NCI-H82 treated with DMSO at 0.1 percent for 48 hours (cell line): ENCODE measurements around the gene SPDYE16.
"Not testable (repeated sequence)": the region's sequence is repeated elsewhere in the genome, so short reads cannot be mapped to it uniquely, and the experiment has no call there.

Source experiments
- DNase-seq: peaks from one replicate; lab custom pipeline; 2025; ENCODE audit not compliant: unreplicated experiment; lab: John Stamatoyannopoulos, UW

Gene SPDYE16

DNA sequence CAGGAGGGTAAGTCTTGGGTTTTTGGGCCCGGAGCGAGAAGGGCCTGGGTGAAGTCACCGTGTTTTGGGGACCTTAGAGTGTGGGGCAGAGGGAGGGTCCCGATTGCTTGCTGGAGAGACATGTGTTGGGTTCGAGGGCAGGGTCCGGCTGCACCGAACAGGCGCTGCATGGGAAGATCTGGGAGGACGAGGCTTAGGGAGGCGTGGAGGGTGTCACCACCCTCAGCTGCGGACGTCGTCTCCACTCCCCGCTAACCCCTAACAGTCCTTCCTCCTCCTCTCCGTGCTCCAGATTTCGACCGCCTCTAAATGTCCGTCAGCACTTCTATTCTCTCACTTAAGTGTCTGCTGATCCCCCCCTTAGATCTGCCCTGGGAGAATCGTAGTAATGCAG lies 6.8 kb upstream of the SPDYE16 start:
- not testable (repeated sequence) for DNase-seq

DNA sequence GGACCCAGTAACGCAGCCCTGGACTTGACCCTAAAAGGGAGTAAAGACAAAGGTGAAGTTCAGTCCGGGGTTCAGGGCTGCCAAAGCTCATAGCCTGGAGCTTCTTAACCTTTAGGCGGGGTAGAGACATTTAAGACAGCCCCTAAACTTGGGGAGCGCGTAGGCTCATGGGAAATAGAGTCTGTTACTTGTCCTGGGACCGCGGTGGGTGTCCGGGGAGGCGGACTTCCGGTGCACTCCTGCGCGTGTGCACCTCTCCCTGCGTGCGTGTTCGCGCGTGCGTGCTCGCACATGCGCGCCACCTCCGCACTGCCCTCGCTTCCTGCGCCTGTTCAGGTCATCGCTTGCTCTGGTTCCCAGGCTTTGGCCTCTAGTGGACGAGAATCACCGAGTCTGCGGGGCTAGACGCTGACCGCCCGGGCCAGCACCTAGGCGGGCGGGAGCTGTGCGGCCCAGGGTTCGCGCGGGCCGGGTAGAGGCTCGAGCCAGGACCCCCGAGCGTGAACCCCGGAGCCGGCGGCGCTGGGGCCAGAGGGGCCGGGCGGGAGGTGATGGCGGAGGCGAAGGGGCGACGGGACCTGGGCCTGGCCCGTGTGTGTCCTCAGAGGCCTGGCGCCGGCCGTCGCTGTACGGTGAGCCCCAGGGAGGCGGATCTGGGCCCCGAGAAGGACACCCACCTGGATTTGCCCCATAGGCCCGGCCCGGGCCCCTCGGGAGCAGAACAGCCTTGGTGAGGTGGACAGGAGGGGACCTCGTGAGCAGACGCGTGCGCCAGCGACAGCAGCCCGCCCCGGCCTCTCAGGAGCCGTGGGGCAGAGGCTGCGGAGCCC lies 6.1 kb upstream of the SPDYE16 start:
- DNase-seq = peak; percentile 81

DNA sequence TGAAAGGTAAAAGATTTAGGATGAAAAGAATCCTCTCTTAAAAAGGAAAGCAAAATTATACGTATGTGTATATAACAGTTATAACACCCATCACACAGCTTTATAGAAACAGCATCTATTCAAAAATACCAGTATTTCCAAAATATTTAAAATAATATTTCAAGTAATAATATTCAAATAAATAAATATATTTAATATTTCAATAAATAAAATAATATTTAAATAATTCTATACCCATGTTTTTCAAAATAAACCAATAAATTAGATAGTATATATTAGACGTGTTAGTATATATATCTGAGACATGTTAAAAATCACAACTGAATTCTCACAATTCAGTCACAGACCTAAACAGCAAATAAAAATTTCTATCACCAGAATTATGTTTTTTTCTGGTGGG lies 11.5 kb downstream of the SPDYE16 start:
- not testable (repeated sequence) for DNase-seq

GRCh38 chr7:76526183-76526582 lies 16.9 kb downstream of the SPDYE16 start:
- not testable (repeated sequence) for DNase-seq

- DNase-seq = not testable (repeated sequence)
Measured at GRCh38 chr7:76516932-76517331, 26.2 kb downstream of the SPDYE16 start.

GRCh38 chr7:76515999-76516443 lies 27.1 kb downstream of the SPDYE16 start:
- DNase-seq = no peak

- no peak for DNase-seq
Measured at GRCh38 chr7:76514926-76515771, 27.9 kb downstream of the SPDYE16 start.

- no peak for DNase-seq
Measured at GRCh38 chr7:76513817-76514799, 29.0 kb downstream of the SPDYE16 start.

- DNase-seq = no peak
Measured at GRCh38 chr7:76512941-76513816, 29.9 kb downstream of the SPDYE16 start.

GRCh38 chr7:76511911-76512885 lies 30.9 kb downstream of the SPDYE16 start:
- DNase-seq = not testable (repeated sequence)

GRCh38 chr7:76511200-76511910 lies 31.7 kb downstream of the SPDYE16 start:
- not testable (repeated sequence) for DNase-seq

- DNase-seq = no peak
Measured at GRCh38 chr7:76509931-76510877, 32.9 kb downstream of the SPDYE16 start, which contains the start of gene UPK3B. UPK3B (plus strand) TSS chr7:76510552; CDS start chr7:76510653, 101 bp downstream.

DNA sequence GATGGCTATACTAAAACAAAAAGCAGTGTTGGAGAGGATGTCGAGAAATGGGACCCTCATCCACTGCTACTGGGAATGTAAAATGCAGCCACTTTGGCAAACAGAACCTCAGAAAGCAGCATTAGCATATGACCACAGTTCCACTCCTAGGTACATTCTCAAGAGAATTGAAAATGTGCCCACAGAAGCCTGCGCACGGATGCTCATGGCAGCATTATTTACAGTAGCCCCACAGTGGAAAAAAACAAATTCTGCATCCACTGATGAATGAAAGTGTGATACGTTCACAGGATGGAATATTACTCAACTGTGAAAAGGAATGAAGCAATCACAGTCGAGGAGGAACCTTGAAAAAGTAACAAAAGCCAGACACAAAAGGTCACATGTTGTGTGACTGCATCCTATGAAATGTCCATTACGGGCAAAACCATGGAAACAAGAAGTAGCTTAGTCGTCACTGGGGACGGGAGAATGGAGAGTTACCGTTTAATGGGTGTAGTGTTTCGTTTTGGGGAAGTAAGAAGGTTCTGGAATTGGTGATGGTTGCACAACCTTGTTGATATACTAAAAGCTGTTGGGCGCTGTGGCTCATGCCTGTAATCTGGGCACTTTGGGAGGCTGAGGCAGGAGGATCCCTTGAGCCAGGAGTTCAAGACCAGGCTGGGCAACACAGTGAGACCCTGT lies 35.2 kb downstream of the SPDYE16 start:
- DNase-seq = no peak

- DNase-seq = not testable (repeated sequence)
Measured at GRCh38 chr7:76506643-76507042, 36.5 kb downstream of the SPDYE16 start.

DNA sequence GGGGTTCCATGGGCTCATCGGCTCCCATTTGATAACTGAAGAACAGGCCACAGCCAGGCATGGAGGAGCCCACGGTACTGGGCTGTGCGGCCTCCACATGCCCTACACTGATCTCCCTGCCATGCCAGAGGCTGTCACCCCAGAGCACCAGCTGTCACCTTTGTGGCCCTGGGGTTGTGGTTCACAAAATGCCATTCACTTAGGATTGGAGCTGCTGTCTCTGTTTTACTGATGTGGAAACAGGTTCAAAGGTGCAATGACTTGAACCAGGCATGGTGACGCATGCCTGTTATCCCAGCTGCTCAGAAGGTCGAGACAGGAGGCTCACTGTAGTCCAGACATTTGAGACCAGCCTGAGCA lies 37.0 kb downstream of the SPDYE16 start:
- DNase-seq = no peak
